ENCODE measurements around the gene RGS3. TPM values are rescaled to one million over a fixed set of nuclear protein-coding genes. Genes with fewer than 3 reads are reported as not detected.

Gene RGS3
- polyA plus RNA-seq (2011; rRNA removed) (41.0 and 50.1 TPM in 2 replicates), polyA minus RNA-seq (2011; rRNA and poly(A)+ RNA removed) (32.4 and 42.9 TPM in 2 replicates)

GRCh38 chr9:113463418-113464285 lies at the start of gene RGS3:
TSS of gene RGS3 (plus strand) at chr9:113463727. CDS start at chr9:113463803, 76 bp downstream.
- TF ChIP-seq, protein P1, sequence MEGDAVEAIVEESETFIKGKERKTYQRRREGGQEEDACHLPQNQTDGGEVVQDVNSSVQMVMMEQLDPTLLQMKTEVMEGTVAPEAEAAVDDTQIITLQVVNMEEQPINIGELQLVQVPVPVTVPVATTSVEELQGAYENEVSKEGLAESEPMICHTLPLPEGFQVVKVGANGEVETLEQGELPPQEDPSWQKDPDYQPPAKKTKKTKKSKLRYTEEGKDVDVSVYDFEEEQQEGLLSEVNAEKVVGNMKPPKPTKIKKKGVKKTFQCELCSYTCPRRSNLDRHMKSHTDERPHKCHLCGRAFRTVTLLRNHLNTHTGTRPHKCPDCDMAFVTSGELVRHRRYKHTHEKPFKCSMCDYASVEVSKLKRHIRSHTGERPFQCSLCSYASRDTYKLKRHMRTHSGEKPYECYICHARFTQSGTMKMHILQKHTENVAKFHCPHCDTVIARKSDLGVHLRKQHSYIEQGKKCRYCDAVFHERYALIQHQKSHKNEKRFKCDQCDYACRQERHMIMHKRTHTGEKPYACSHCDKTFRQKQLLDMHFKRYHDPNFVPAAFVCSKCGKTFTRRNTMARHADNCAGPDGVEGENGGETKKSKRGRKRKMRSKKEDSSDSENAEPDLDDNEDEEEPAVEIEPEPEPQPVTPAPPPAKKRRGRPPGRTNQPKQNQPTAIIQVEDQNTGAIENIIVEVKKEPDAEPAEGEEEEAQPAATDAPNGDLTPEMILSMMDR (IDR thresholded peaks at IDR 0.05; ENCODE audit: low read depth, low read length) = no peak
- Histone ChIP-seq H3K27me3 (ENCODE audit: control insufficient read depth, insufficient read depth, low read length) (peaks cover 3% of the 10 kb centered on the region), H3K27ac (ENCODE audit: low read depth, low read length) (no peak within 1 kb of the TSS), H3K9me3 (ENCODE audit: control insufficient read depth, insufficient read depth, low read length) (no peaks in the 10 kb centered on the region; the same call in 1 of the 2 replicates), H3K4me3 (ENCODE audit: low read depth, low read length) (peak within 1 kb of the TSS; percentile 43)
- CTCF ChIA-PET = interaction anchor here (0.8 to 1.2 kb wide), 3 partner anchors 53 to 126 kb away, joined by 3 read pairs; no protein-coding TSS in a partner anchor
- DNase-seq (ENCODE audit: low read depth, low spot score) = no peak
- POLR2A ChIA-PET = interaction anchor here (1.2 kb wide), 1 partner anchor 102 kb away, joined by 4 read pairs; no protein-coding TSS in a partner anchor

- no peak for DNase-seq (ENCODE audit: low read depth, low spot score)
- ChIA-PET CTCF (no interaction called here), POLR2A (no interaction called here)
- TF ChIP-seq, protein P1 (IDR thresholded peaks at IDR 0.05; ENCODE audit: low read depth, low read length) = no peak
- H3K9me3 ChIP-seq (ENCODE audit: control insufficient read depth, insufficient read depth, low read length) = no peaks in the 10 kb centered on the region
- no peaks in the 10 kb centered on the region for H3K27me3 ChIP-seq (ENCODE audit: control insufficient read depth, insufficient read depth, low read length)
- H3K4me3 ChIP-seq (ENCODE audit: low read depth, low read length) = no peak overlapping the region
- H3K27ac ChIP-seq (ENCODE audit: low read depth, low read length) = no peak overlapping the region
These were observed 47.3 kb upstream of the RGS3 start for GRCh38 chr9:113416149-113416721.

DNA sequence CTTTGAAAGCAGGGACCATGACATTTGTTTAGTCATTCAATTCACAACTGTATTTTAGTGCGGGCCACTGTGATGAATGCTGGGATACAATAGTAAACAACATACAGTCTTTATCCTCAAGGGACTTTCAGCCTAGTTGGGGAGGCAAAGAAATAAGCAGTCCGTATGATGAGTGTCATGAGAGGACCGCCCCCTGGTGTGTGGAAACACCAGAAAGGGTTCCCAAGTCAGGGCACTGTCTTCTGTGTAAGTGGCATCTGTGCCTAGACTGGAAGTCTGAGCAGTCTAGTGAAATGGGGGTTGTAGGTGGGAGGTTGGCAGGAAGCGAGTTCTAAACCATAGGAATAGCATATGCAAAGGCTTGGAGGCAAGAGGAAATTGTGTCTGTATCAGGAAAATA lies 46.2 kb upstream of the RGS3 start:
- ChIA-PET POLR2A (no interaction called here), CTCF (no interaction called here)
- no peaks in the 10 kb centered on the region for H3K9me3 ChIP-seq (ENCODE audit: control insufficient read depth, insufficient read depth, low read length)
- H3K27ac ChIP-seq (ENCODE audit: low read depth, low read length) = no peak overlapping the region
- TF ChIP-seq, protein P1 (IDR thresholded peaks at IDR 0.05; ENCODE audit: low read depth, low read length) = no peak
- DNase-seq (ENCODE audit: low read depth, low spot score) = no peak
- H3K4me3 ChIP-seq (ENCODE audit: low read depth, low read length) = no peak overlapping the region
- H3K27me3 ChIP-seq (ENCODE audit: control insufficient read depth, insufficient read depth, low read length) = peaks cover 3% of the 10 kb centered on the region

DNA sequence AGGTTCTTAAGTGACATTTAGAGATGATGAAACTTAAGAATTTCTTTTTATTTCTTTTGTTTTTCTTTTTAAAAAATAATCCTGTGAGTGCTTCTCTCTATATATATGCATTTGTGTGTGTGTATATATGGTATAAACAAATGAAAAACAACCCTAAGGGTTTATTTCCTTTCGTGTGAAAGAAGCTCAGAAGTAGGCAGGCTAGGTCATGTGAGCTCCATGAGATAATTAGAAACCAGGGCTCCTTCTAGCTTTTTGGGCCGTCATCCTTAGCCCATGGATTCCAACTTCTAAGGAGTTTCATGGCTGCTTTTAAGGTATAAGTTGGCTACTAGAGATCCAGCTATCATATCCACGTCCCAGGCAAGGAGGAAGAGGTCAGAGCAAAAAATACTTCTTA lies 41.8 kb upstream of the RGS3 start:
- DNase-seq (ENCODE audit: low read depth, low spot score) = no peak
- ChIA-PET POLR2A (interaction anchor here (1.5 kb wide), 1 partner anchor 12 kb away, joined by 7 read pairs; the partner anchor contains the start of genes C9orf43 and POLE3), CTCF (interaction anchor here (2.6 kb wide), 1 partner anchor 21 kb away, joined by 7 read pairs; the partner anchor contains the start of gene ALAD)
- Histone ChIP-seq H3K9me3 (ENCODE audit: control insufficient read depth, insufficient read depth, low read length) (no peaks in the 10 kb centered on the region), H3K27me3 (ENCODE audit: control insufficient read depth, insufficient read depth, low read length) (peaks cover 38% of the 10 kb centered on the region), H3K27ac (ENCODE audit: low read depth, low read length) (no peak overlapping the region), H3K4me3 (ENCODE audit: low read depth, low read length) (no peak overlapping the region)
- TF ChIP-seq, protein P1 (IDR thresholded peaks at IDR 0.05; ENCODE audit: low read depth, low read length) = no peak
